MM.1S (cell line): Measurements from ENCODE around the gene GPR135.

Source experiments
- EZH2 ChIP-seq: fragments of 300-600 bp; sonication (generic); optimal IDR thresholded peaks from 2 replicates; pipeline ENCODE3; 2017; ENCODE audit warnings: low read depth, mild to moderate bottlenecking, antibody characterized with exemption, low read length, mixed read lengths
- TF ChIP-seq, protein P1 (sequence below): fragments of 300-600 bp; sonication (generic); IDR thresholded peaks from 2 replicates; pipeline ENCODE4 v1.5.1; 2016; ENCODE audit warnings: antibody characterized with exemption, low read length, mixed read lengths

DNA sequence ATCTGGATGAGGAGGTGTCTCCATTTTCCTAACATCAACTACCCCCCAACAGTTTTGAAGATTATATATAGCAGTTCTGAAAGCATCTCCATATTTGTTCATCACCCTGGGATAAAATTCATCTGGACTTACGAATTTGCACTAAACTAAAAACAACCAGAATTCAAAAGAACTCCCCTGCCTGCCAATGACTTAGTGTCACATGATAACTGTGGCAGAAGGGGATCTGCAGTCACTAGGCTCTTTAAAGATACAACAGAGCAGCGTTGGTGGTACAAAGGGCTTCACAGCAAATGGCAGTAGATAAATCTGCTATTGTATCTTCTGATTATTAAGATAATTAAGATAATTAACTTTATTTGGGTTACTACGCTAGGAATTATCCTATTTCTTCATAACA, 30.1 kb downstream of the GPR135 start:
- TF ChIP-seq, protein P1, sequence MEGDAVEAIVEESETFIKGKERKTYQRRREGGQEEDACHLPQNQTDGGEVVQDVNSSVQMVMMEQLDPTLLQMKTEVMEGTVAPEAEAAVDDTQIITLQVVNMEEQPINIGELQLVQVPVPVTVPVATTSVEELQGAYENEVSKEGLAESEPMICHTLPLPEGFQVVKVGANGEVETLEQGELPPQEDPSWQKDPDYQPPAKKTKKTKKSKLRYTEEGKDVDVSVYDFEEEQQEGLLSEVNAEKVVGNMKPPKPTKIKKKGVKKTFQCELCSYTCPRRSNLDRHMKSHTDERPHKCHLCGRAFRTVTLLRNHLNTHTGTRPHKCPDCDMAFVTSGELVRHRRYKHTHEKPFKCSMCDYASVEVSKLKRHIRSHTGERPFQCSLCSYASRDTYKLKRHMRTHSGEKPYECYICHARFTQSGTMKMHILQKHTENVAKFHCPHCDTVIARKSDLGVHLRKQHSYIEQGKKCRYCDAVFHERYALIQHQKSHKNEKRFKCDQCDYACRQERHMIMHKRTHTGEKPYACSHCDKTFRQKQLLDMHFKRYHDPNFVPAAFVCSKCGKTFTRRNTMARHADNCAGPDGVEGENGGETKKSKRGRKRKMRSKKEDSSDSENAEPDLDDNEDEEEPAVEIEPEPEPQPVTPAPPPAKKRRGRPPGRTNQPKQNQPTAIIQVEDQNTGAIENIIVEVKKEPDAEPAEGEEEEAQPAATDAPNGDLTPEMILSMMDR, result no peak
- no peak for TF ChIP-seq EZH2
